HCT116 (cell line): ENCODE measurements around the gene METTL24. TPM values are rescaled to one million over a fixed set of nuclear protein-coding genes. Genes with fewer than 3 reads are reported as not detected.

ENCODE experiments used
- ATAC-seq: fragments of 200-7000 bp; cut with Tn5 transposase; 2 replicates; pipeline ENCODE4 v1.9.1; 2020; ENCODE audit warnings: mild to moderate bottlenecking, moderate library complexity
- BruUV-seq: library from RNA; stranded (reverse); fragments of 400-500 nt; replicated peaks from 2 replicates; lab custom pipeline; 2021; lab: Mats Ljungman, UMichigan
- CTCF ChIA-PET: fragments of 300-600 bp; sonication (Branson Sonifier 250); formaldehyde crosslinking; loops from one replicate; lab custom pipeline; 2021; ENCODE audit warnings: antibody characterized with exemption; lab: Charles Lee
- POLR2A ChIA-PET: fragments of 300-600, 350-600 bp; sonication (Branson Sonifier 250); formaldehyde crosslinking; loops from one replicate; lab custom pipeline; 2021; ENCODE audit warnings: antibody characterized with exemption; lab: Charles Lee
- RAD21 ChIA-PET, 2 experiments: fragments of 300-600 bp; sonication (Branson Sonifier 250); formaldehyde crosslinking; loops; one replicate each; lab custom pipeline; 2023; ENCODE audit warnings: low total read pairs in 2 of 2; ENCODE audit not compliant: uncharacterized antibody in 2 of 2, unreplicated experiment in 2 of 2, low non-redundant PET in 1 of 2; lab: Charles Lee
- DNase-seq: peaks from one replicate; pipeline ENCODE4 v3.0.0-alpha.2; 2010; ENCODE audit warnings: low read depth, low spot score
- H2AFZ ChIP-seq: fragments of 200-600 bp; shearing (Covaris generic), sonication (generic); 2 replicates; pipeline ENCODE4 v1.6.1; 2017; ENCODE audit warnings: low read depth, mixed run types, mixed read lengths, antibody characterized with exemption, low read length; ENCODE audit not compliant: poor library complexity, severe bottlenecking
- H3K27ac ChIP-seq: 2 replicates; pipeline ENCODE4 v1.5.1; 2012; ENCODE audit warnings: low read depth, low read length
- H3K27me3 ChIP-seq: fragments of 200-600 bp; sonication (generic); 2 replicates; pipeline ENCODE4 v1.6.1; 2016; ENCODE audit warnings: mixed run types, low read length, mixed read lengths; ENCODE audit not compliant: insufficient read depth
- H3K36me3 ChIP-seq, 2 experiments: fragments of 200-500 bp in 1 of 2; fragments of 200-600 bp in 1 of 2; sonication (Bioruptor generic) in 1 of 2; sonication (generic) in 1 of 2; 2 replicates each; pipeline versions ENCODE4 v1.5.1 to v1.6.1; 2014 to 2016; ENCODE audit warnings: low read length in 2 of 2, inconsistent platforms in 1 of 2, mixed read lengths in 1 of 2, mixed run types in 1 of 2; ENCODE audit not compliant: insufficient read depth in 2 of 2, control insufficient read depth in 1 of 2
- H3K4me1 ChIP-seq, 2 experiments: fragments of 200-600 bp in 1 of 2; sonication (generic) in 1 of 2; 2 replicates each; pipeline versions ENCODE4 v1.5.1 to v1.6.1; 2012 to 2017; ENCODE audit warnings: low read length in 2 of 2, inconsistent platforms in 1 of 2, mild to moderate bottlenecking in 1 of 2, mixed read lengths in 1 of 2, mixed run types in 1 of 2, moderate library complexity in 1 of 2; ENCODE audit not compliant: insufficient read depth in 2 of 2, control insufficient read depth in 1 of 2
- H3K4me2 ChIP-seq: fragments of 200-600 bp; sonication (generic); 2 replicates; pipeline ENCODE4 v1.6.1; 2017; ENCODE audit warnings: mixed run types, low read length, mixed read lengths
- H3K4me3 ChIP-seq, 2 experiments: fragments of 200-600 bp in 1 of 2; sonication (generic) in 1 of 2; replicated peaks in 1 of 2; 2 replicates each; pipeline ENCODE4 v1.5.1; 2011 to 2016; ENCODE audit warnings: low read length in 2 of 2, control low read depth in 1 of 2, low read depth in 1 of 2, mild to moderate bottlenecking in 1 of 2, mixed read lengths in 1 of 2, mixed run types in 1 of 2
- H3K79me2 ChIP-seq: fragments of 200-600 bp; sonication (generic); 2 replicates; pipeline ENCODE4 v1.6.1; 2017; ENCODE audit warnings: mild to moderate bottlenecking, mixed run types, low read length, moderate library complexity, mixed read lengths; ENCODE audit not compliant: insufficient read depth
- H3K9ac ChIP-seq: fragments of 200-600 bp; sonication (generic); 2 replicates; pipeline ENCODE4 v1.6.1; 2016; ENCODE audit warnings: low read length, mixed read lengths
- H3K9me2 ChIP-seq: fragments of 200-600 bp; sonication (generic), shearing (Covaris generic); 2 replicates; pipeline ENCODE4 v1.6.1; 2017; ENCODE audit warnings: mixed run types, mild to moderate bottlenecking, moderate library complexity; ENCODE audit not compliant: insufficient read depth
- H3K9me3 ChIP-seq, 2 experiments: fragments of 200-500 bp in 1 of 2; fragments of 200-600 bp in 1 of 2; sonication (Bioruptor generic) in 1 of 2; sonication (generic) in 1 of 2; 2 replicates each; pipeline ENCODE4 v1.6.1; 2014 to 2017; ENCODE audit warnings: low read length in 2 of 2, mixed read lengths in 2 of 2, inconsistent platforms in 1 of 2, low read depth in 1 of 2, mild to moderate bottlenecking in 1 of 2, mixed run types in 1 of 2, moderate library complexity in 1 of 2; ENCODE audit not compliant: control insufficient read depth in 1 of 2, insufficient read depth in 1 of 2
- H4K20me1 ChIP-seq: fragments of 200-600 bp; sonication (generic), shearing (Covaris generic); 2 replicates; pipeline ENCODE4 v1.6.1; 2017; ENCODE audit warnings: mixed run types, mild to moderate bottlenecking, moderate library complexity; ENCODE audit not compliant: insufficient read depth
- EGR1 ChIP-seq: IDR thresholded peaks from 2 replicates; pipeline ENCODE4 v1.6.1; 2012; ENCODE audit warnings: low read depth
- EZH2phosphoT487 ChIP-seq: fragments of 200-600 bp; IDR thresholded peaks from 2 replicates; pipeline ENCODE4 v1.6.1; 2018; ENCODE audit warnings: antibody characterized with exemption, borderline replicate concordance
- JUND ChIP-seq: IDR thresholded peaks from 2 replicates; pipeline ENCODE4 v1.6.1; 2012
- MAX ChIP-seq: IDR thresholded peaks from 2 replicates; pipeline ENCODE4 v1.6.1; 2012
- RAD21 ChIP-seq: IDR thresholded peaks from 2 replicates; pipeline ENCODE4 v1.6.1; 2012; ENCODE audit warnings: low read depth, mild to moderate bottlenecking
- REST ChIP-seq: IDR thresholded peaks from 2 replicates; pipeline ENCODE4 v1.6.1; 2012; ENCODE audit warnings: low read depth
- SIN3A ChIP-seq: IDR thresholded peaks from 2 replicates; pipeline ENCODE4 v1.6.1; 2012; ENCODE audit warnings: low read depth
- SP1 ChIP-seq: IDR thresholded peaks from 2 replicates; pipeline ENCODE4 v1.6.1; 2012; ENCODE audit warnings: low read depth
- YY1 ChIP-seq: IDR thresholded peaks from 2 replicates; pipeline ENCODE4 v1.6.1; 2011; ENCODE audit warnings: low read length, low read depth, moderate library complexity, mild to moderate bottlenecking; ENCODE audit not compliant: insufficient replicate concordance; ENCODE audit errors: extremely low read depth
- ZFX ChIP-seq: fragments of 450-650 bp; IDR thresholded peaks from 2 replicates; pipeline ENCODE4 v1.6.1; 2017
- ZNF274 ChIP-seq: fragments of 200-500 bp; sonication (Bioruptor generic); IDR thresholded peaks from 2 replicates; pipeline ENCODE4 v1.6.1; 2014; ENCODE audit warnings: mild to moderate bottlenecking, low read depth, low read length, inconsistent platforms
- intact Hi-C: fragments of 100-400 bp; cut with micrococcal nuclease; formaldehyde crosslinking; loops from 2 replicates; pipeline ENCODE4 v1.10.0; 2022
- total RNA-seq: library from RNA; stranded (reverse); gene quantifications from one replicate; pipeline ENCODE4 v1.2.1, GENCODE V29; 2021; ENCODE audit not compliant: unreplicated experiment
- TF ChIP-seq, protein P1 (sequence below): IDR thresholded peaks from 2 replicates; pipeline ENCODE4 v1.6.1; 2011; ENCODE audit warnings: mild to moderate bottlenecking, low read length, moderate library complexity; ENCODE audit not compliant: insufficient replicate concordance; ENCODE audit errors: extremely low read depth
- TF ChIP-seq, protein P2 (sequence below), 3 experiments: fragments of 200-600 bp in 1 of 3; sonication (generic) in 1 of 3; IDR thresholded peaks in 2 of 3; conservative IDR thresholded peaks in 1 of 3; 2 replicates each; pipeline ENCODE4 v1.5.1; 2012 to 2017; ENCODE audit warnings: low read depth in 2 of 3, low read length in 2 of 3, antibody characterized with exemption in 1 of 3, borderline replicate concordance in 1 of 3, control low read depth in 1 of 3, mild to moderate bottlenecking in 1 of 3, mixed read lengths in 1 of 3, mixed run types in 1 of 3, moderate library complexity in 1 of 3; ENCODE audit not compliant: insufficient read depth in 1 of 3

The METTL24 gene
- total RNA-seq, 1 experiment from 2014 or later: not detected

GRCh38 chr6:110232450-110232849 is 125.7 kb downstream of the METTL24 start:
- Histone ChIP-seq H4K20me1 (no peaks in the 10 kb centered on the region), H3K36me3 (peaks cover 6 to 8% of the 10 kb centered on the region in 2 experiments; a peak in 3 of 4 replicates), H3K79me2 (no peaks in the 10 kb centered on the region), H3K27me3 (no peaks in the 10 kb centered on the region), H2AFZ (no peak overlapping the region), H3K9ac (no peak overlapping the region)
- ATAC-seq: no peak
- DNase-seq: no peak
- POLR2A ChIA-PET: no interaction called here
- TF ChIP-seq JUND: no peak
- TF ChIP-seq YY1: no peak
- TF ChIP-seq EGR1: no peak
- TF ChIP-seq, protein P1, sequence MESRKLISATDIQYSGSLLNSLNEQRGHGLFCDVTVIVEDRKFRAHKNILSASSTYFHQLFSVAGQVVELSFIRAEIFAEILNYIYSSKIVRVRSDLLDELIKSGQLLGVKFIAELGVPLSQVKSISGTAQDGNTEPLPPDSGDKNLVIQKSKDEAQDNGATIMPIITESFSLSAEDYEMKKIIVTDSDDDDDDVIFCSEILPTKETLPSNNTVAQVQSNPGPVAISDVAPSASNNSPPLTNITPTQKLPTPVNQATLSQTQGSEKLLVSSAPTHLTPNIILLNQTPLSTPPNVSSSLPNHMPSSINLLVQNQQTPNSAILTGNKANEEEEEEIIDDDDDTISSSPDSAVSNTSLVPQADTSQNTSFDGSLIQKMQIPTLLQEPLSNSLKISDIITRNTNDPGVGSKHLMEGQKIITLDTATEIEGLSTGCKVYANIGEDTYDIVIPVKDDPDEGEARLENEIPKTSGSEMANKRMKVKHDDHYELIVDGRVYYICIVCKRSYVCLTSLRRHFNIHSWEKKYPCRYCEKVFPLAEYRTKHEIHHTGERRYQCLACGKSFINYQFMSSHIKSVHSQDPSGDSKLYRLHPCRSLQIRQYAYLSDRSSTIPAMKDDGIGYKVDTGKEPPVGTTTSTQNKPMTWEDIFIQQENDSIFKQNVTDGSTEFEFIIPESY: no peak
- TF ChIP-seq, all 23 proteins: peak for 0
- RAD21 ChIA-PET: no interaction called here
- no peaks in the 10 kb centered on the region for H3K9me3 ChIP-seq
- no peaks in the 10 kb centered on the region for H3K4me1 ChIP-seq
- H3K27ac ChIP-seq: no peak overlapping the region
- no TSS peak for BruUV-seq
- H3K4me2 ChIP-seq: no peak overlapping the region
- H3K9me2 ChIP-seq: no peaks in the 10 kb centered on the region
- intact Hi-C loops: no loop called here
- CTCF ChIA-PET: no interaction called here
- H3K4me3 ChIP-seq: no peak overlapping the region

- RAD21 ChIA-PET: no interaction called here
- ATAC-seq (no peak), DNase-seq (no peak)
- CTCF ChIA-PET: no interaction called here
- Histone ChIP-seq H3K9ac (no peak overlapping the region), H3K79me2 (no peaks in the 10 kb centered on the region), H4K20me1 (no peaks in the 10 kb centered on the region), H3K4me3 (no peak overlapping the region), H3K9me2 (no peaks in the 10 kb centered on the region), H3K27ac (no peak overlapping the region), H3K9me3 (no peaks in the 10 kb centered on the region), H3K27me3 (no peaks in the 10 kb centered on the region), H3K4me2 (no peak overlapping the region), H3K36me3 (peaks cover 11 to 13% of the 10 kb centered on the region in 2 experiments; a peak in 3 of 4 replicates), H3K4me1 (no peaks in the 10 kb centered on the region), H2AFZ (no peak overlapping the region)
- intact Hi-C loops: no loop called here
- BruUV-seq: no TSS peak
- POLR2A ChIA-PET: no interaction called here
- TF ChIP-seq EZH2phosphoT487 (no peak), SP1 (no peak), SIN3A (no peak), MAX (no peak), REST (no peak), ZFX (no peak), ZNF274 (no peak), RAD21 (no peak)
- TF ChIP-seq, protein P2, sequence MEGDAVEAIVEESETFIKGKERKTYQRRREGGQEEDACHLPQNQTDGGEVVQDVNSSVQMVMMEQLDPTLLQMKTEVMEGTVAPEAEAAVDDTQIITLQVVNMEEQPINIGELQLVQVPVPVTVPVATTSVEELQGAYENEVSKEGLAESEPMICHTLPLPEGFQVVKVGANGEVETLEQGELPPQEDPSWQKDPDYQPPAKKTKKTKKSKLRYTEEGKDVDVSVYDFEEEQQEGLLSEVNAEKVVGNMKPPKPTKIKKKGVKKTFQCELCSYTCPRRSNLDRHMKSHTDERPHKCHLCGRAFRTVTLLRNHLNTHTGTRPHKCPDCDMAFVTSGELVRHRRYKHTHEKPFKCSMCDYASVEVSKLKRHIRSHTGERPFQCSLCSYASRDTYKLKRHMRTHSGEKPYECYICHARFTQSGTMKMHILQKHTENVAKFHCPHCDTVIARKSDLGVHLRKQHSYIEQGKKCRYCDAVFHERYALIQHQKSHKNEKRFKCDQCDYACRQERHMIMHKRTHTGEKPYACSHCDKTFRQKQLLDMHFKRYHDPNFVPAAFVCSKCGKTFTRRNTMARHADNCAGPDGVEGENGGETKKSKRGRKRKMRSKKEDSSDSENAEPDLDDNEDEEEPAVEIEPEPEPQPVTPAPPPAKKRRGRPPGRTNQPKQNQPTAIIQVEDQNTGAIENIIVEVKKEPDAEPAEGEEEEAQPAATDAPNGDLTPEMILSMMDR (IDR thresholded peaks at IDR 0.05 in 2 of 3, conservative IDR thresholded peaks at IDR 0.05 in 1 of 3; ENCODE audit: borderline replicate concordance in 1 of 3, insufficient read depth in 1 of 3, low read depth in 2 of 3, low read length in 2 of 3): no peak
Measured at GRCh38 chr6:110226261-110226660, 131.9 kb downstream of the METTL24 start.
